Activated CD4-positive, alpha-beta memory T cell treated with anti-CD3 and anti-CD28 coated beads for 36 hours (primary cell): ENCODE results near the gene OSBPL5. TPM values are rescaled to one million over a fixed set of nuclear protein-coding genes. Genes with fewer than 3 reads are reported as not detected.

Source experiments
- CTCF ChIA-PET: fragments of 350-600 bp; sonication (Branson Sonifier 250); formaldehyde crosslinking; loops from one replicate; lab custom pipeline; 2021; ENCODE audit warnings: antibody characterized with exemption, inconsistent platforms; lab: Charles Lee
- POLR2A ChIA-PET: fragments of 350-600 bp; sonication (Branson Sonifier 250); formaldehyde crosslinking; loops from one replicate; lab custom pipeline; 2021; ENCODE audit warnings: antibody characterized with exemption; lab: Charles Lee
- DNase-seq: peaks from one replicate; pipeline ENCODE4 v3.0.0-alpha.2; 2020
- H3K27ac Mint-ChIP-seq: one replicate; pipeline ENCODE4 v1.8.0; 2021; ENCODE audit warnings: mixed read lengths
- H3K27me3 Mint-ChIP-seq: one replicate; pipeline ENCODE4 v1.8.0; 2021; ENCODE audit warnings: mixed read lengths
- H3K36me3 Mint-ChIP-seq: one replicate; pipeline ENCODE4 v1.8.0; 2021; ENCODE audit warnings: mixed read lengths
- H3K4me1 Mint-ChIP-seq: one replicate; pipeline ENCODE4 v1.8.0; 2021; ENCODE audit warnings: low read depth, mixed read lengths
- H3K4me3 Mint-ChIP-seq: one replicate; pipeline ENCODE4 v1.8.0; 2021; ENCODE audit warnings: mild to moderate bottlenecking, mixed read lengths
- H3K9me3 Mint-ChIP-seq: one replicate; pipeline ENCODE4 v1.8.0; 2021; ENCODE audit warnings: mixed read lengths
- intact Hi-C: fragments of 100-400 bp; cut with micrococcal nuclease; formaldehyde crosslinking; loops from one replicate; pipeline ENCODE4 v1.15.1; 2023
- total RNA-seq, 2 experiments: library from RNA; stranded (reverse); gene quantifications; one replicate each; pipeline ENCODE4 v1.2.3, GENCODE V29; 2021

Gene OSBPL5
- total RNA-seq, 2 experiments from 2014 or later = 4.6 to 4.7 TPM

DNA sequence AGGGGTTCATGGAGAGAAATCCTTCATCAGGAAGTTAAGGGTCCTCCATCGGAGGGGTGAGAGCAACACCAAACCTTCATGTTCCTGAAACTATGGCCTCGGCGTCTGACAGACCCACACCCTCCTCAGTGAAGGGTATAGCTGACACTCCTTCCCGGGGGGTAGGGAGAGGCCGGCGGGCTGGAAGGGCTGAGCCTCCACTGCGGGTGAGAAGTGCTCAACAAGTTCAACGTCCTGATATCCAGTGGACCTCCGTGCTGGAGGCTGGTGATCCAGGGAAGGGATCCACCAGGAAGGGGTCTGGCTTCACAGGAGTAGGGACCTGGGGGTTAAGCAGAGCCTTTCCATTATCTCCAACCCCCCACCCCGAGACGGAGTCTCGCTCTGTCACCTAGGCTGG, 120.2 kb downstream of the OSBPL5 start:
- intact Hi-C loops = no loop called here
- Mint-ChIP-seq H3K27me3 (no peaks in the 10 kb centered on the region), H3K4me3 (no peak overlapping the region), H3K9me3 (no peaks in the 10 kb centered on the region), H3K4me1 (peaks cover 19% of the 10 kb centered on the region), H3K27ac (no peak overlapping the region), H3K36me3 (peaks cover 25% of the 10 kb centered on the region)
- ChIA-PET CTCF (interaction anchor here (1.1 kb wide), 1 partner anchor 45 kb away, joined by 4 read pairs; no protein-coding TSS in a partner anchor), POLR2A (no interaction called here)
- DNase-seq = no peak

DNA sequence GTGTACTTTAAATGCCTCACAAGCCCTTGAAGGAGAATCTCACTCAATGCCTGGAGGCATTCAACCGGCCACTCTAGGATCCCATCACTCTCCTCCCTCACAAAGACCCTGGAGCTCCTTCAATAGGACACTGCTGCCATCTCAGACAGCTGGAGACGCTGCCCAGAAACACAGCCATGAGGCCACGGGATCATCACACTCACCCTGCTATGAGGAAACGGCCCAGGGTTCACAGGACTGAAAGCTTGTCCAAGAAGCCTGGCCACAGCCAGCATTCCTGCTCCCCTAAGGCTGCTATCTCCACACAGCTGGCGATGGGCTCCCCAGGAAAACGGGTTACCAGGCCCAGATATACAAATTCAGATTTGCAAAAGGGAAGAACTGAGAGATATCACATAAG, 121.1 kb downstream of the OSBPL5 start:
- intact Hi-C loops = no loop called here
- ChIA-PET POLR2A (interaction anchor here (1.2 kb wide), 1 partner anchor 54 kb away, joined by 6 read pairs; no protein-coding TSS in a partner anchor), CTCF (interaction anchor here (1.1 kb wide), 1 partner anchor 48 kb away, joined by 4 read pairs; no protein-coding TSS in a partner anchor)
- H3K27ac Mint-ChIP-seq = no peak overlapping the region
- H3K4me3 Mint-ChIP-seq = no peak overlapping the region
- DNase-seq = no peak
- H3K36me3 Mint-ChIP-seq = peaks cover 25% of the 10 kb centered on the region
- no peaks in the 10 kb centered on the region for H3K9me3 Mint-ChIP-seq
- H3K4me1 Mint-ChIP-seq = peaks cover 11% of the 10 kb centered on the region
- H3K27me3 Mint-ChIP-seq = no peaks in the 10 kb centered on the region

DNA sequence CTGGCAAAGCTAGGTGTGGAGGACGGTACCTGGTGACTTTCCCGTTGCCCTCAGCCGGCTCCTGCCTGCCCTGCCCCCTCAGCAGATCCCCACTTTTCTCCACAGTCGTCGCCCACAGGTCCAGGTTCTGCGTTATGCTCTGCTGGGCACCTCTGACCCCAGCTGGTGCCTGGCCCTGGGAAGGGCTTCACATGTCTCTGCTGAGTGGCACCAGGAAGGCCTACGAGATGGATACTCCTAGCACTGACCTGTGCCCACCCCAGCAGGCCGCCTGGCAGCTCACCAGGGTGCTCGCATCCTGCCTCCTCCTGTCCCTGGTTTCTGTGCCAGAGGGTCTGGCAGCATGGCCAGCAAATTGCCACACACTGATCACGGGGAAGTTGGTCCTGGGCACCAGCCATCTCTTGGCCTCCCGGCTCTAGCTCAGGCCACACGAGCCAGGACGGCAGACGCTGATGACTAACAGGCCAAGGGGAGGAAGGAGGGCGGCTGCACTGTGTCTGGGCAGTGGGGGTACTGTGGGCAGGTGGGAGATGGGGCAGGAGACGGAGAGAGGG, 121.7 kb downstream of the OSBPL5 start:
- intact Hi-C loops = no loop called here
- ChIA-PET POLR2A (interaction anchor here (1.2 kb wide), 1 partner anchor 54 kb away, joined by 6 read pairs; no protein-coding TSS in a partner anchor), CTCF (interaction anchor here (1.1 kb wide), 1 partner anchor 48 kb away, joined by 4 read pairs; no protein-coding TSS in a partner anchor)
- Mint-ChIP-seq H3K9me3 (no peaks in the 10 kb centered on the region), H3K27ac (no peak overlapping the region), H3K4me1 (peaks cover 11% of the 10 kb centered on the region), H3K36me3 (peaks cover 28% of the 10 kb centered on the region), H3K27me3 (no peaks in the 10 kb centered on the region), H3K4me3 (no peak overlapping the region)
- no peak for DNase-seq

DNA sequence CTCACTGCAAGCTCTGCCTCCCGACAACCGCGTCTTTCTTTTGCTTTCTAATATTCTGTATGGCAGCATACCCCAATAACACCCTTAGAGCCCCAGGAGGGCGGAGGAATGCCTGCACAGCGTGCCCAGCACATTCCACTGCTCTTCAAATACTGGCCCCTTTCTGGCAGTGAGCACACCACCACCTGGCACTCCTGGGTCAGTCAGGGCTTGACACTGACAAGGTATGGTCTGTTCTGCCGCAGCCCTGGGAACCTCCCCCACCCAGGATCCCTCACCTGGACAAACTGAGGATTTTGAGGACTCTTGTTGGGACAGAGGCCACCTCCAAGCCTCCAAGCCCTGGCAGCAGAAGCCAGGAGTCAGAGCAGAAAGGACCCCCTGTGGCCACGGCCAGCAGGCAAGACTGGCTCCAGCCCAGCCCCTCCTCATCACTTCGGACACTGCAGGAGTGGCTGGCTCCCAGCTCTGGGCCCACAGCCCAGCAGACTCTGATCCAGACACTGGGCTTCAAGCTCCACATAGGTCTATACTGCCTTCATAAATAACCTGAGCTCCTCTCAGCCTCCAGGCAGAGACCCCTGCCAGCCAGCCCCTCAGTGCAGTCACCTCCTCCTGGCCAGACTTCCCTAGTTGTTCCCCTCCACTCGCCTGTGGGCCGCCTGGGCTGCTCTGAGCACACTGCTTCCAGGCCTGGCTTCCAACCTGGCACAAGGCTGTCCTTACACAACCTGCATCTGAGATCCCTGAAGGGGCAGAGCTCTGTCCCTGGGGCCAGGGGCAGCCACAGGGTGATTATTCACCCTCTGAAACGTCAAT, 122.4 kb downstream of the OSBPL5 start:
- no peaks in the 10 kb centered on the region for H3K9me3 Mint-ChIP-seq
- no peak overlapping the region for H3K27ac Mint-ChIP-seq
- intact Hi-C loops = no loop called here
- H3K36me3 Mint-ChIP-seq = peaks cover 32% of the 10 kb centered on the region
- H3K27me3 Mint-ChIP-seq = no peaks in the 10 kb centered on the region
- no peak for DNase-seq
- peaks cover 13% of the 10 kb centered on the region for H3K4me1 Mint-ChIP-seq
- ChIA-PET POLR2A (interaction anchor here (1.2 kb wide), 1 partner anchor 53 kb away, joined by 6 read pairs; no protein-coding TSS in a partner anchor), CTCF (no interaction called here)
- no peak overlapping the region for H3K4me3 Mint-ChIP-seq

DNA sequence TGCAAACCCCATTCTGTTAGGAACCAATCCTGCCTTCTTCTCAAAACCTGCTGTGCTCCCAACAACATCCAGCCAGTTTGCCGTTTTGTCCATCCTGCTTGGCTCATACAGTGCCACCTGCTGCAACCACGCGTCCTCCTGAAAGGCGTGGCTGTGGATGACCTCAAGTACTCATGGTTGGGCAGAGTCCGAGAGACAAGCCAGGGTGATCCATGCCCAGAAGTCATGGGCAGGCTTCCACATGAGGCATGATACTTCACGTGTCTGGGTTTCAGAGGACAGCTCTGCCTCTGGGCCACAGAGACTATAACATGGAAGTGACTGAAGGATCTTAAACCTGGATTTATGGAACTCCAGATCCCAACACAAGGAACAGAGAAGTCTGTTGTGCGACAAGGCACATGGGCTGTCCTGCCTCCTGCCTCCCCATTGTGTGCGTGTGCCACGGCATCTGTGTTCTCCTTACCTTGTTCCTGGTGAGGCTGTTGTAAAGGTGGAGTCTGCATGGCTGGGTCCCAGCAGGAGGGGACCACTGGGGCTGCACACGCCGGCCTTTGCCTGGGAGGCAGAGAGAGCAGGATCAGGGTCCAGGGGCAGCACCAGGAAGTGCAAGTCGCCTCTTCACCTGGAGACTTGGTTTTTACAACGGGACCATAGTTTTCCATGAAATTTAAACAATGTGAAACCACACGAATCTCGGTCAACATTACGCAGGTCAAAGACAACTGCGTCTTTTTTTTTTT, 123.2 kb downstream of the OSBPL5 start:
- DNase-seq = no peak
- ChIA-PET POLR2A (no interaction called here), CTCF (no interaction called here)
- intact Hi-C loops = no loop called here
- Mint-ChIP-seq H3K9me3 (no peaks in the 10 kb centered on the region), H3K27me3 (no peaks in the 10 kb centered on the region), H3K36me3 (peaks cover 38% of the 10 kb centered on the region), H3K4me1 (peaks cover 21% of the 10 kb centered on the region), H3K27ac (no peak overlapping the region), H3K4me3 (no peak overlapping the region)

DNA sequence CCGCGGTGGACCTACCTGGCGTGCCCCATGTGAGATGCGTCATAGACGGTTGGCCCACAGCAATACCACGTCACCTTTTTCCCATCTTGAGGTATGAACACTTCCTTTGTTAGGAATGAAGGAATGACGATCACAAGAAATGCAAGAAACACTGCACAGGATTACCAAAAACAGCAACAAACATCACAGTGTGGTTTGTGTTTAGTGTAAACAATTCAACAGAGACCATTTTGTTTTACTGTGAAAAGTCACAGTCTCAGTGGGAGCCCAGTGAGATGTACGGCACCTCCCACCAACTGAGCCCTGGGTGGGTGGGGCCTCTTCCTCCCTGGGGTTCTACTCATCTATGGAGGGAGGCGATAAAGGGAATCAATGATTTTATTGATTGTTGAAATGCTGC, 124.2 kb downstream of the OSBPL5 start:
- intact Hi-C loops = no loop called here
- Mint-ChIP-seq H3K27me3 (no peaks in the 10 kb centered on the region), H3K36me3 (peaks cover 48% of the 10 kb centered on the region), H3K4me3 (no peak overlapping the region), H3K4me1 (peaks cover 25% of the 10 kb centered on the region), H3K27ac (no peak overlapping the region), H3K9me3 (no peaks in the 10 kb centered on the region)
- POLR2A ChIA-PET = no interaction called here
- no peak for DNase-seq
- CTCF ChIA-PET = interaction anchor here (4.3 kb wide), 1 partner anchor 50 kb away, joined by 77 read pairs; no protein-coding TSS in a partner anchor

DNA sequence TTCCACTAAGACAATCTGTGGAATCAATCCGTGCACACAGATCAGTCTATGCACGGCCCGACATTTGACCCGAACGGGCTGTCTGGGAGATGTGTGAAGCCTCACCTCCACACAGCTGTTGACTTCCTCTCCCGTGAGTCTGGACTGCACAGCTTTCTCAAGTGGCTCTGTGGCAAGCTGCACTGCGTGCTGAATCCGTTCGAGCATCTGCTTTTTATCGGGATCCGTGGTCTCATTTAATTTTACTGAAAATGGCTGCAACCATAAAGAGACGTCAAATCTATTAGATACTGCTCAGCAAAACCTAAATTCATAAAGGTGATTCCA, 127.2 kb downstream of the OSBPL5 start:
- DNase-seq = no peak
- H3K27me3 Mint-ChIP-seq = no peaks in the 10 kb centered on the region
- H3K9me3 Mint-ChIP-seq = no peaks in the 10 kb centered on the region
- ChIA-PET POLR2A (interaction anchor here (0.5 to 1.5 kb wide), 3 partner anchors 19 to 303 kb away, joined by 4 to 7 read pairs (median 6); partner anchors contain the start of gene CARS1), CTCF (interaction anchor here (1.0 to 4.3 kb wide), 14 partner anchors 10 to 145 kb away, joined by 3 to 77 read pairs (median 8); partner anchors contain the start of gene CARS1)
- peaks cover 18% of the 10 kb centered on the region for H3K4me1 Mint-ChIP-seq
- H3K27ac Mint-ChIP-seq = no peak overlapping the region
- no peak overlapping the region for H3K4me3 Mint-ChIP-seq
- intact Hi-C loops = loop anchor here (1.0 kb wide), 1 partner anchor 53 kb away; no protein-coding TSS in a partner anchor
- peaks cover 56% of the 10 kb centered on the region for H3K36me3 Mint-ChIP-seq

Other genes with a start within 250 kb of the OSBPL5 start
- 1 to 10 TPM; 7.6 to 8.3 TPM for gene PHLDA2, start 235.9 kb downstream of the OSBPL5 start, total RNA-seq
- 100 to 1,000 TPM; 261 to 263 TPM for gene NAP1L4, start 173.0 kb downstream of the OSBPL5 start, total RNA-seq
- 10 to 100 TPM; 94.7 to 97.5 TPM for gene CARS1, start 107.9 kb downstream of the OSBPL5 start, total RNA-seq
- not detected for gene MRGPRG, start 53.5 kb upstream of the OSBPL5 start, total RNA-seq
- not detected for gene MRGPRE, start 67.1 kb upstream of the OSBPL5 start, total RNA-seq
- gene ZNF195, start 213.8 kb upstream of the OSBPL5 start, total RNA-seq = 10 to 100 TPM; 33.8 to 34.3 TPM